LNCaP clone FGC (cell line): ENCODE data around the gene ZNF837.

Experiments
- DNase-seq: peaks from one replicate; pipeline ENCODE4 v3.0.0-alpha.2; 2011; ENCODE audit warnings: low read depth
- H3K4me3 ChIP-seq: 2 replicates; pipeline ENCODE4 v1.5.1; 2011; ENCODE audit warnings: mild to moderate bottlenecking, low read depth, low read length, control low read depth
- TF ChIP-seq, protein P1 (sequence below): IDR thresholded peaks from 2 replicates; pipeline ENCODE4 v1.5.1; 2012; ENCODE audit warnings: mild to moderate bottlenecking; ENCODE audit not compliant: control insufficient read depth, insufficient read depth; ENCODE audit errors: extremely low read depth

Gene ZNF837

DNA sequence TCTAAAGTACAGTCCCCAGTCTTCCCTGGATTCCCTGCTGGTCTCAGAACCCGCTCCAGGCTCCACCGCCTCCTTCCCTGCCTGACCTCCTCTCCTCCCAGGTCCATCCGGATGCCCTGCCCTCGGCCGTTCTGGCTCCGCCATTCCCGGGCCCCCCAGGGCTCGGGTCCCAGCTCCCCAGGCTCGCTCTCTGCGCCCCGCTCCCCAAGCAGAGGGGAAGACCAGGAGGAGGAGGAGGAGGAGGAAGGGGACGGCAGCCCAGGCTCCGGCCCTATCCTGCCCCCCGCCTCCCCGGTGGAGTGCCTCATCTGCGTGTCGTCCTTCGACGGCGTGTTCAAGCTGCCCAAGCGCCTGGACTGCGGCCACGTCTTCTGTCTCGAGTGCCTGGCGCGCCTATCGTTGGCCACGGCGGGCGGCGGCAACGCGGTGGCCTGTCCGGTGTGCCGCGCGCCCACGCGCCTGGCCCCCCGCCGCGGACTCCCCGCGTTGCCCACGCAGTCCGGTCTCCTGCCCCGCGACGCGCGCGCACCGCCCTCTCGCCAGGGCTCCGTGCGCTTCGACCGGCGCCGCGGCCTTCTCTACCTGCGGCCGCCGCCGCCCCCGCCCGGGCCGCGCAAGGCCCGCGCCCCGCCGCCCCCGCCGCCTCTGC lies 15.3 kb upstream of the ZNF837 start:
- DNase-seq = no peak
- peak overlapping the region; percentile 56 for H3K4me3 ChIP-seq

DNA sequence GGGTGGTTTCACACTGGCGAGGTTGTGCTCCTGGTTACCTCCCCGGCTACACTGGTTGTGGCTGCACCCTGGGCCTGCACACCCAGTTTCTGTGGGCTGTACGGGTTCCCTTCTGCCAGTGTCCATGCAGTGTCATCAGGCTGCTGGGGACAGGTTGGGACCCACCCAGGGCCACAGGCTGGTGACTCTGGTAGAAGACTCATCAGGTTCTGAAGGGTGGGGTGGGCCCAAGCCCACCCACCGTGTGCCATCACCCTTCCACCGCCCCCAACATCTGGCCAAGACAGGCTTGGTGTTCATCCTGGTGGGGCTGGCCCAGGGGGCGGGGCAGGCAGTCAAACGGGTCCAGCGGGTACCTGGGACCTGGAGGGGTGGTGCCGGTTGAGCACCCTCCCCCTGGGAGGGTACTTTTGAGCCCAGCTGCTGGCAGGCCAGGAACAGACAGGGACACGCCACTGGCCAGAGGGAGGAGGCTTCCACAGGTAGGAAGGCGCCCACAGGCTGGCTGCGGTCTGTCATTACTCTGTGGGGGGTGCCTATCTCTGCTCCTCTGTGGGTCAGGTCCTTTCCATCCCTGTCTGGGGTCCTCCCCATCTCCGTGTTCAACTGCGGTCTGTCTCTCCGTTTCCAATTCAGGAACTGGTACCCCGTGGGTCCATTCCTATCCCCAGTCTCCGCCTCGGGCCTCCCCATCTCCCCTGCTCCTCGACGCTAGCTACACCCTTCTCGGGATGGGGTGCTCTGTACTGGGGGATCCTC lies 14.6 kb upstream of the ZNF837 start, which contains the start of gene RNF225:
Gene RNF225, plus strand, starts transcription at position 437 of the 759 bp plus-strand sequence. CDS start 434 bp downstream, outside the sequence.
- peak within 1 kb of the TSS; percentile 56 for H3K4me3 ChIP-seq
- DNase-seq = peak; percentile 77
- TF ChIP-seq, protein P1, sequence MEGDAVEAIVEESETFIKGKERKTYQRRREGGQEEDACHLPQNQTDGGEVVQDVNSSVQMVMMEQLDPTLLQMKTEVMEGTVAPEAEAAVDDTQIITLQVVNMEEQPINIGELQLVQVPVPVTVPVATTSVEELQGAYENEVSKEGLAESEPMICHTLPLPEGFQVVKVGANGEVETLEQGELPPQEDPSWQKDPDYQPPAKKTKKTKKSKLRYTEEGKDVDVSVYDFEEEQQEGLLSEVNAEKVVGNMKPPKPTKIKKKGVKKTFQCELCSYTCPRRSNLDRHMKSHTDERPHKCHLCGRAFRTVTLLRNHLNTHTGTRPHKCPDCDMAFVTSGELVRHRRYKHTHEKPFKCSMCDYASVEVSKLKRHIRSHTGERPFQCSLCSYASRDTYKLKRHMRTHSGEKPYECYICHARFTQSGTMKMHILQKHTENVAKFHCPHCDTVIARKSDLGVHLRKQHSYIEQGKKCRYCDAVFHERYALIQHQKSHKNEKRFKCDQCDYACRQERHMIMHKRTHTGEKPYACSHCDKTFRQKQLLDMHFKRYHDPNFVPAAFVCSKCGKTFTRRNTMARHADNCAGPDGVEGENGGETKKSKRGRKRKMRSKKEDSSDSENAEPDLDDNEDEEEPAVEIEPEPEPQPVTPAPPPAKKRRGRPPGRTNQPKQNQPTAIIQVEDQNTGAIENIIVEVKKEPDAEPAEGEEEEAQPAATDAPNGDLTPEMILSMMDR = no peak

More for the DNA sequence above, 15.3 kb upstream of the ZNF837 start:
- TF ChIP-seq, protein P1 = no peak

DNA sequence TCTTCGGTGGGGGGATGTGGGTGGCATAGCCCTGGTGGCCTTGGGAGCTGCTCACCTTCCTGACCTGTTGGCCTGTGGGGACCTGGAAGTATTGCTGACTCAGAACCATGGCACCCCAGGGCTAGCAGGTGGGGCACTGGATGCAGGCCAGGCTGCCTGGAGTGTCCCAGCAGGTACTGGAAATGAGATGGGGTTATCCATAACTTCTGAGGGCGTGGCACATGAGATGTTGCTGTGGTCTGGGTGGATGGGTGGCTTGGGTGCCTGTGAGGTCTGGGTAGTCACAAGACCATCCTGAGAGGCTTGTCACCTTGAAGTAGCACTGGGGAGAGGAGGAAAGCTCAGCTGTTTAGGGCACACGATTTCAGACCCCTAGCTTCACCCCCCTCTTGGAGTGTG lies 14.0 kb upstream of the ZNF837 start:
- TF ChIP-seq, protein P1 = no peak
- H3K4me3 ChIP-seq = no peak overlapping the region
- no peak for DNase-seq

DNA sequence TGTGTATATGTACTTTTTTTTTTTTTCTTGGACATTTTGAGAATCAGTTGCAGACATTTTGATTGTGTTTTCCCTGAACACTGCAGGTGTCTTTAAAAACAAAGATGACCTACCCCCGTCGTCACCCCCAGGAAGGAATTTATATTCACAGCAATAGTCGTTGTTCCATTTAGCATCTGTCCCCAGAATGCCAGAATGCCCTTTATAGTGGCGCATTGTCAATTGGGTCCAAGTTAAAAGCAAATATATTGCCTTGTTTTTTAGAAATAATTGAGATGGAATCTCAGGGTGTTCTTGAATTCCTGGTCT lies 12.8 kb upstream of the ZNF837 start:
- DNase-seq = no peak
- H3K4me3 ChIP-seq = no peak overlapping the region
- TF ChIP-seq, protein P1 = no peak

DNA sequence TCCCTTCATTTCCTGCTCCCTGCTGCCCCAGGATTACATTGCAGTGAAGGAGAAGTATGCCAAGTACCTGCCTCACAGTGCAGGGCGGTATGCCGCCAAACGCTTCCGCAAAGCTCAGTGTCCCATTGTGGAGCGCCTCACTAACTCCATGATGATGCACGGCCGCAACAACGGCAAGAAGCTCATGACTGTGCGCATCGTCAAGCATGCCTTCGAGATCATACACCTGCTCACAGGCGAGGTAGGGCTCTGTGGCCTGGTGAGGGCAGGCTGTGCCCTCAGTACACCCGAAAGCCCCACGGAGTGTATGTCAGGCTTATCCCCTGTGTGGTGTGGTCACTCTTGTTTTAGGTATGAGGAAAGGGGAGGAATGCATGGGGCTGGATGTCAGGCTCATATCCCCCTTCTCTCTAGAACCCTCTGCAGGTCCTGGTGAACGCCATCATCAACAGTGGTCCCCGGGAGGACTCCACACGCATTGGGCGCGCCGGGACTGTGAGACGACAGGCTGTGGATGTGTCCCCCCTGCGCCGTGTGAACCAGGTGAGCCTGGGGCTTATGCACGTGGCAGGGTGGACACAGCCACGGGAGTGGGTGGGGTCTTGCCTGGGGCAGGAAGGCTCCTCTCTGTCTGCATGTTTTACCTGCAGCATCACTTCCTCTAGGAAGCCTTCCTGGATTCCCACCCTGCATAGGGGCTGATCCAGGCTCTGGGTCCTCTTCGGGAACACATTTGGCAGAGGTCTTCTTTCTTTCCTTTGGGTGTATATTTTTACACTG lies 12.3 kb upstream of the ZNF837 start:
- TF ChIP-seq, protein P1 = no peak
- H3K4me3 ChIP-seq = no peak overlapping the region
- no peak for DNase-seq

DNA sequence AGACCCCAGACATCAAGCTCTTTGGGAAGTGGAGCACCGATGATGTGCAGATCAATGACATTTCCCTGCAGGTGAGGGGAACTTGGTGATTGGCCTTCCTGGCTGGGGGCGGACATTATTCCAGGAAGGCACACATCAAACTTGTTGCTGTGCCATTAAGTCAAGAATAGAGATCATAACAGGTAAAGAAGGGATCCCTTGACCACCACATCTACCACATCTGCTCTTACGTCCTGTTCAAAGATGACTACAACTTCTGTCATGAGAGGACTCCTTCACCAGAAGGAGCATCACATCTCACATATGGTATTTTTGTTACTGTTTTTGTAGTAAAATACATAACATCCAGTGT lies 7.3 kb upstream of the ZNF837 start:
- H3K4me3 ChIP-seq = peak overlapping the region; percentile 76
- no peak for DNase-seq
- TF ChIP-seq, protein P1 = no peak
